ENCODE measurements around the gene MAN1C1. TPM values are rescaled to one million over a fixed set of nuclear protein-coding genes. Genes with fewer than 3 reads are reported as not detected.
A peak's percentile ranks its signal among the peaks of the same experiment; 100 is the strongest.

The MAN1C1 gene
- total RNA-seq, 1 experiment from 2014 or later = 9.3 TPM

DNA sequence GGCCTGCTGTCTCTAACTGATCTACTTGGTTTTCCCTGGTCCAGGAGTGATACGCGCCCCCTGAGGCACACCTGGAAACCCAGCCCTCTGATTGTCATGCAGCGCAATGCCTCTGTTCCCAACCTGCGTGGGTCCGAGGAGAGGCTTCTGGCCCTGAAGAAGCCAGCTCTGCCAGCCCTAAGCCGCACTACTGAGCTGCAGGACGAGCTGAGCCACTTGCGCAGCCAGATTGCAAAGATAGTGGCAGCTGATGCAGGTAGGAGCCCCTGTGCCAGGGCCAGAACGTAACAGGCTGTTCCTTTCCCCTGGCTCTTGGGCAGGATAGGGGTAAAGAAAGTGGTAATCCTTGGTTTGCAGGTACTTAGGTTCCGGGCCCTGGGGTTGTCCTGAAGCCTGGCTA lies 210.0 kb downstream of the MAN1C1 start:
- Histone ChIP-seq H3K4me1 (ENCODE audit: insufficient read depth, low read length) (no peaks in the 10 kb centered on the region), H2BK5ac (ENCODE audit: insufficient read length, low read length) (no peak overlapping the region), H4K8ac (replicated peaks; ENCODE audit: insufficient read length, low read depth, low read length) (no peak overlapping the region), H3K14ac (ENCODE audit: insufficient read depth, low read length) (no peak overlapping the region), H3K9ac (ENCODE audit: extremely low read depth, insufficient read length, low read length) (no peak overlapping the region), H3K23me2 (ENCODE audit: insufficient read length, low read depth, low read length, poor library complexity, severe bottlenecking) (no peaks in the 10 kb centered on the region), H3K23ac (ENCODE audit: insufficient read length, low read depth, low read length) (no peak overlapping the region), H4K20me1 (ENCODE audit: control insufficient read depth, insufficient read depth, insufficient read length) (no peaks in the 10 kb centered on the region), H2AK5ac (ENCODE audit: insufficient read length, low read length) (no peak overlapping the region), H2BK12ac (ENCODE audit: insufficient read length, low read depth, low read length) (no peak overlapping the region), H2BK20ac (ENCODE audit: low read depth, low read length, poor library complexity, severe bottlenecking) (no peak overlapping the region), H3T11ph (ENCODE audit: low read length) (no peak overlapping the region), H2BK120ac (ENCODE audit: low read depth, low read length, poor library complexity, severe bottlenecking) (no peak overlapping the region), H3K18ac (ENCODE audit: insufficient read length, low read depth, low read length) (no peak overlapping the region), H4K91ac (ENCODE audit: insufficient read length, low read depth, low read length) (no peak overlapping the region), H3K79me1 (ENCODE audit: insufficient read depth, low read depth, low read length, poor library complexity, severe bottlenecking) (no peaks in the 10 kb centered on the region), H2AFZ (ENCODE audit: low read length) (no peak overlapping the region), H3K56ac (ENCODE audit: insufficient read length, low read depth, low read length) (no peak overlapping the region), H3K9me3 (ENCODE audit: control insufficient read depth, low read depth, low read length) (no peaks in the 10 kb centered on the region), H3K4me2 (ENCODE audit: insufficient read depth, insufficient read length, low read length) (no peak overlapping the region), H3K79me2 (ENCODE audit: insufficient read depth, low read length) (no peaks in the 10 kb centered on the region; the same call in 1 of the 2 replicates), H3K4ac (ENCODE audit: low read depth, low read length) (no peak overlapping the region), H3K27me3 (ENCODE audit: insufficient read depth, low read length) (no peaks in the 10 kb centered on the region), H3K27ac (ENCODE audit: insufficient read length, low read depth, low read length) (no peak overlapping the region), H4K5ac (ENCODE audit: insufficient read length, low read depth, low read length) (no peak overlapping the region), H2BK15ac (ENCODE audit: low read depth, low read length) (no peak overlapping the region)
- Mint-ChIP-seq H3K4me3 (no peak overlapping the region), H3K27me3 (ENCODE audit: low read depth) (peaks cover 6% of the 10 kb centered on the region), H3K27ac (peak overlapping the region in 1 of 3 experiments; percentile 54; a peak in 1 of 7 replicates), H3K4me1 (peaks cover 2 to 3% of the 10 kb centered on the region in 2 experiments), H3K9me3 (no peaks in the 10 kb centered on the region), H3K36me3 (ENCODE audit: insufficient read depth in 1 of 3, low read depth in 3 of 3) (peaks cover 6 to 48% (median 37%) of the 10 kb centered on the region in 3 experiments; a peak in 6 of 7 replicates)
- no peak for DNase-seq
- no peak for TF ChIP-seq CTCF (conservative IDR thresholded peaks at IDR 0.05)
- WGBS (ENCODE audit: extremely low coverage, insufficient read length, low lambda C conversion rate) = no CpG with 5 or more reads among the region's 10 CpGs
